Upper lobe of left lung (tissue), 6 donors: ENCODE results near the gene SOX12. TPM values are rescaled to one million over a fixed set of nuclear protein-coding genes. Genes with fewer than 3 reads are reported as not detected.
"Not testable (repeated sequence)": the region's sequence is repeated elsewhere in the genome, so short reads cannot be mapped to it uniquely, and the experiment has no call there.

Experiments
- ATAC-seq, 2 donors: fragments of 200-7000 bp; cut with Tn5 transposase; one replicate each; pipeline ENCODE4 v1.9.1; 2022; ENCODE audit warnings: mild to moderate bottlenecking in 2 of 2, moderate library complexity in 2 of 2; ENCODE audit not compliant: low FRiP score in 2 of 2
- DNase-seq, 2 donors: peaks; one replicate each; pipeline ENCODE4 v3.0.0-alpha.2; 2019 to 2020
- H3K27ac ChIP-seq, 4 donors: fragments of 200-600 bp; sonication (generic); one replicate each; pipeline ENCODE4 v1.5.1; 2016 to 2019
- H3K27me3 ChIP-seq, 4 donors: fragments of 200-600 bp; sonication (generic); one replicate each; pipeline ENCODE4 v1.5.1; 2017 to 2019
- H3K36me3 ChIP-seq, 4 donors: fragments of 200-600 bp; sonication (generic); one replicate each; pipeline ENCODE4 v1.5.1; 2016 to 2019
- H3K4me1 ChIP-seq, 4 donors: fragments of 200-600 bp; sonication (generic); one replicate each; pipeline ENCODE4 v1.5.1; 2018 to 2019
- H3K4me3 ChIP-seq, 4 donors: fragments of 200-600 bp; sonication (generic); one replicate each; pipeline ENCODE4 v1.5.1; 2017 to 2019; ENCODE audit warnings: mild to moderate bottlenecking in 2 of 4, moderate library complexity in 1 of 4
- H3K9me3 ChIP-seq, 4 donors: fragments of 200-600 bp; sonication (generic); one replicate each; pipeline ENCODE4 v1.5.1; 2018 to 2019
- CTCF ChIP-seq, 6 experiments: fragments of 450-650 bp in 4 of 6; fragments of 200-600 bp in 2 of 6; sonication (generic) in 2 of 6; IDR thresholded peaks; one replicate each; pipeline ENCODE4 v1.5.1; 2016 to 2019; ENCODE audit warnings: antibody characterized with exemption in 6 of 6
- EP300 ChIP-seq, 4 donors: sonication (generic); formaldehyde crosslinking; IDR thresholded peaks; one replicate each; pipeline ENCODE4 v1.5.1; 2017; ENCODE audit warnings: antibody characterized with exemption in 4 of 4, control low read depth in 2 of 4
- POLR2A ChIP-seq, 4 donors: fragments of 450-650 bp; IDR thresholded peaks; one replicate each; pipeline ENCODE4 v1.5.1; 2016 to 2017; ENCODE audit warnings: antibody characterized with exemption in 4 of 4, mild to moderate bottlenecking in 2 of 4
- POLR2AphosphoS5 ChIP-seq, 2 donors: sonication (generic); formaldehyde crosslinking; IDR thresholded peaks; one replicate each; pipeline ENCODE4 v1.5.1; 2017; ENCODE audit warnings: antibody characterized with exemption in 2 of 2
- WGBS, 2 donors: methylation state at CpG; one replicate each; pipeline ENCODE4 v1.1.5; 2017 to 2018; 5-methylcytosine and 5-hydroxymethylcytosine counted together
- total RNA-seq, 6 donors: library from RNA; depleted of rRNA in 4 of 6; stranded (reverse); fragments of >200 nt in 4 of 6; gene quantifications; one replicate each; pipeline versions ENCODE4 v1.1.0 to v1.2.1, GENCODE V29; 2016 to 2021
- donor health status: DM: no; HTN: no; CAD: no; lungs with moderate emphysema.
- donor health status: DM: no; HTN: yes; CAD: no; lungs with severe emphysema.

The SOX12 gene
- total RNA-seq, 6 donors from 2014 or later: 3.8 to 13.5 (median 7.6) TPM

- 81 to 85% methylated on average over 6 to 7 of the region's 7 CpGs for WGBS, 2 donors
- no peak overlapping the region for H3K4me3 ChIP-seq
- DNase-seq: no peak
- no peaks in the 10 kb centered on the region for H3K9me3 ChIP-seq
- peaks cover 33 to 42% (median 38%) of the 10 kb centered on the region in 4 donors for H3K4me1 ChIP-seq
- ATAC-seq: no peak
- H3K36me3 ChIP-seq: no peaks in the 10 kb centered on the region
- TF ChIP-seq CTCF (IDR thresholded peaks at IDR 0.05) (no peak), EP300 (IDR thresholded peaks at IDR 0.05) (no peak), POLR2A (IDR thresholded peaks at IDR 0.05) (no peak), POLR2AphosphoS5 (IDR thresholded peaks at IDR 0.05) (no peak)
- H3K27ac ChIP-seq: peak overlapping the region; percentile 74 to 91 (median 80)
- H3K27me3 ChIP-seq: no peaks in the 10 kb centered on the region
Observed at GRCh38 chr20:370977-371754, 45.8 kb downstream of the SOX12 start.

GRCh38 chr20:371755-372542 is 46.6 kb downstream of the SOX12 start:
- WGBS, 2 donors: 27 to 41% methylated on average over 8 to 10 of the region's 10 CpGs
- Histone ChIP-seq H3K27ac (peak overlapping the region; percentile 74 to 91 (median 80)), H3K9me3 (no peaks in the 10 kb centered on the region), H3K4me3 (no peak overlapping the region), H3K27me3 (no peaks in the 10 kb centered on the region), H3K4me1 (peaks cover 33 to 42% (median 38%) of the 10 kb centered on the region in 4 donors), H3K36me3 (no peaks in the 10 kb centered on the region)
- TF ChIP-seq POLR2A (IDR thresholded peaks at IDR 0.05) (peak in 1 of 4 donors; percentile 44), CTCF (IDR thresholded peaks at IDR 0.05) (peak in 1 of 6 experiments; percentile 5), EP300 (IDR thresholded peaks at IDR 0.05) (peak in 1 of 4 donors; percentile 53), POLR2AphosphoS5 (IDR thresholded peaks at IDR 0.05) (peak; percentile 48 to 59)
- ATAC-seq (peak; percentile 59 to 92), DNase-seq (peak in 1 of 2 donors; percentile 97)

- ATAC-seq: peak; percentile 30 to 37
- not testable (repeated sequence) for H3K9me3 ChIP-seq, DNase-seq, H3K27me3 ChIP-seq, H3K36me3 ChIP-seq, H3K4me3 ChIP-seq
- H3K27ac ChIP-seq: peak overlapping the region; percentile 74 to 91 (median 80)
- WGBS, 2 donors: 81 to 90% methylated on average over 10 to 11 of the region's 11 CpGs
- H3K4me1 ChIP-seq: peaks cover 33 to 42% (median 38%) of the 10 kb centered on the region in 4 donors
Observed at GRCh38 chr20:372543-373082, 47.3 kb downstream of the SOX12 start.

- Histone ChIP-seq H3K4me3 (no peak overlapping the region), H3K4me1 (peaks cover 33 to 42% (median 38%) of the 10 kb centered on the region in 4 donors), H3K9me3 (no peaks in the 10 kb centered on the region), H3K27me3 (no peaks in the 10 kb centered on the region), H3K27ac (peak overlapping the region; percentile 74 to 91 (median 80)), H3K36me3 (no peaks in the 10 kb centered on the region)
- 50 to 55% methylated on average over 9 of the region's 9 CpGs for WGBS, 2 donors
- TF ChIP-seq POLR2A (IDR thresholded peaks at IDR 0.05): no peak
- TF ChIP-seq CTCF (IDR thresholded peaks at IDR 0.05): no peak
- peak; percentile 16 to 21 for TF ChIP-seq POLR2AphosphoS5 (IDR thresholded peaks at IDR 0.05)
- no peak for TF ChIP-seq EP300 (IDR thresholded peaks at IDR 0.05)
- ATAC-seq: peak; percentile 45 to 89
- DNase-seq: peak; percentile 71 to 78
Observed at GRCh38 chr20:373171-373890, 48.0 kb downstream of the SOX12 start.
